ENCODE results near the gene TYW3.

Gene TYW3

GRCh38 chr1:74799119-74799657, 66.2 kb downstream of the TYW3 start:
- DNase-seq: no peak

GRCh38 chr1:74811436-74812179, 78.7 kb downstream of the TYW3 start:
- no peak for DNase-seq

DNA sequence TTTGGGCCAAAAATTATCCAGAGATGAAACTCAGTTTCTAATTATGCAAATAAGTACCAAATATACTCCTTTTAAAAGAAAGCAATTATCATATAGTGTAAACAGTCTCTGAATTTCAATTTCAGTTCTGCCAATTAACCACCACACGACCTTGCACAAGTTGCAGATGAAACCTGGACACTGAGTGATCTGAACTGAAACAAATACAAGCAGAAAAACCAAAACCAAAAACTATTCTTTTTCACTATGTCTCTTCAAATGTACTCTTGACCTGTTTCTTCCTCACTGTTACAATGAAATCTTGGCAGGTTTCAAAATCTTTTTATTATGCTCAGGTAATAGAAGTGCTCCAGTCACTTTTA, 79.2 kb downstream of the TYW3 start:
- no peak for DNase-seq
